HCT116 (cell line): ENCODE data around the gene RFX3. TPM values are rescaled to one million over a fixed set of nuclear protein-coding genes. Genes with fewer than 3 reads are reported as not detected.

ENCODE experiments used
- ATAC-seq: fragments of 200-7000 bp; cut with Tn5 transposase; 2 replicates; pipeline ENCODE4 v1.9.1; 2020; ENCODE audit warnings: mild to moderate bottlenecking, moderate library complexity
- BruUV-seq: library from RNA; stranded (reverse); fragments of 400-500 nt; replicated peaks from 2 replicates; lab custom pipeline; 2021; lab: Mats Ljungman, UMichigan
- CTCF ChIA-PET: fragments of 300-600 bp; sonication (Branson Sonifier 250); formaldehyde crosslinking; loops from one replicate; lab custom pipeline; 2021; ENCODE audit warnings: antibody characterized with exemption; lab: Charles Lee
- POLR2A ChIA-PET: fragments of 300-600, 350-600 bp; sonication (Branson Sonifier 250); formaldehyde crosslinking; loops from one replicate; lab custom pipeline; 2021; ENCODE audit warnings: antibody characterized with exemption; lab: Charles Lee
- RAD21 ChIA-PET, 2 experiments: fragments of 300-600 bp; sonication (Branson Sonifier 250); formaldehyde crosslinking; loops; one replicate each; lab custom pipeline; 2023; ENCODE audit warnings: low total read pairs in 2 of 2; ENCODE audit not compliant: uncharacterized antibody in 2 of 2, unreplicated experiment in 2 of 2, low non-redundant PET in 1 of 2; lab: Charles Lee
- DNase-seq: peaks from one replicate; pipeline ENCODE4 v3.0.0-alpha.2; 2010; ENCODE audit warnings: low read depth, low spot score
- H2AFZ ChIP-seq: fragments of 200-600 bp; shearing (Covaris generic), sonication (generic); 2 replicates; pipeline ENCODE4 v1.6.1; 2017; ENCODE audit warnings: low read depth, mixed run types, mixed read lengths, antibody characterized with exemption, low read length; ENCODE audit not compliant: poor library complexity, severe bottlenecking
- H3K27ac ChIP-seq: 2 replicates; pipeline ENCODE4 v1.5.1; 2012; ENCODE audit warnings: low read depth, low read length
- H3K27me3 ChIP-seq: fragments of 200-600 bp; sonication (generic); 2 replicates; pipeline ENCODE4 v1.6.1; 2016; ENCODE audit warnings: mixed run types, low read length, mixed read lengths; ENCODE audit not compliant: insufficient read depth
- H3K36me3 ChIP-seq, 2 experiments: fragments of 200-500 bp in 1 of 2; fragments of 200-600 bp in 1 of 2; sonication (Bioruptor generic) in 1 of 2; sonication (generic) in 1 of 2; 2 replicates each; pipeline versions ENCODE4 v1.5.1 to v1.6.1; 2014 to 2016; ENCODE audit warnings: low read length in 2 of 2, inconsistent platforms in 1 of 2, mixed read lengths in 1 of 2, mixed run types in 1 of 2; ENCODE audit not compliant: insufficient read depth in 2 of 2, control insufficient read depth in 1 of 2
- H3K4me1 ChIP-seq, 2 experiments: fragments of 200-600 bp in 1 of 2; sonication (generic) in 1 of 2; 2 replicates each; pipeline versions ENCODE4 v1.5.1 to v1.6.1; 2012 to 2017; ENCODE audit warnings: low read length in 2 of 2, inconsistent platforms in 1 of 2, mild to moderate bottlenecking in 1 of 2, mixed read lengths in 1 of 2, mixed run types in 1 of 2, moderate library complexity in 1 of 2; ENCODE audit not compliant: insufficient read depth in 2 of 2, control insufficient read depth in 1 of 2
- H3K4me2 ChIP-seq: fragments of 200-600 bp; sonication (generic); 2 replicates; pipeline ENCODE4 v1.6.1; 2017; ENCODE audit warnings: mixed run types, low read length, mixed read lengths
- H3K4me3 ChIP-seq, 2 experiments: fragments of 200-600 bp in 1 of 2; sonication (generic) in 1 of 2; replicated peaks in 1 of 2; 2 replicates each; pipeline ENCODE4 v1.5.1; 2011 to 2016; ENCODE audit warnings: low read length in 2 of 2, control low read depth in 1 of 2, low read depth in 1 of 2, mild to moderate bottlenecking in 1 of 2, mixed read lengths in 1 of 2, mixed run types in 1 of 2
- H3K79me2 ChIP-seq: fragments of 200-600 bp; sonication (generic); 2 replicates; pipeline ENCODE4 v1.6.1; 2017; ENCODE audit warnings: mild to moderate bottlenecking, mixed run types, low read length, moderate library complexity, mixed read lengths; ENCODE audit not compliant: insufficient read depth
- H3K9ac ChIP-seq: fragments of 200-600 bp; sonication (generic); 2 replicates; pipeline ENCODE4 v1.6.1; 2016; ENCODE audit warnings: low read length, mixed read lengths
- H3K9me2 ChIP-seq: fragments of 200-600 bp; sonication (generic), shearing (Covaris generic); 2 replicates; pipeline ENCODE4 v1.6.1; 2017; ENCODE audit warnings: mixed run types, mild to moderate bottlenecking, moderate library complexity; ENCODE audit not compliant: insufficient read depth
- H3K9me3 ChIP-seq, 2 experiments: fragments of 200-500 bp in 1 of 2; fragments of 200-600 bp in 1 of 2; sonication (Bioruptor generic) in 1 of 2; sonication (generic) in 1 of 2; 2 replicates each; pipeline ENCODE4 v1.6.1; 2014 to 2017; ENCODE audit warnings: low read length in 2 of 2, mixed read lengths in 2 of 2, inconsistent platforms in 1 of 2, low read depth in 1 of 2, mild to moderate bottlenecking in 1 of 2, mixed run types in 1 of 2, moderate library complexity in 1 of 2; ENCODE audit not compliant: control insufficient read depth in 1 of 2, insufficient read depth in 1 of 2
- H4K20me1 ChIP-seq: fragments of 200-600 bp; sonication (generic), shearing (Covaris generic); 2 replicates; pipeline ENCODE4 v1.6.1; 2017; ENCODE audit warnings: mixed run types, mild to moderate bottlenecking, moderate library complexity; ENCODE audit not compliant: insufficient read depth
- EZH2phosphoT487 ChIP-seq: fragments of 200-600 bp; IDR thresholded peaks from 2 replicates; pipeline ENCODE4 v1.6.1; 2018; ENCODE audit warnings: antibody characterized with exemption, borderline replicate concordance
- MAX ChIP-seq: IDR thresholded peaks from 2 replicates; pipeline ENCODE4 v1.6.1; 2012
- SIN3A ChIP-seq: IDR thresholded peaks from 2 replicates; pipeline ENCODE4 v1.6.1; 2012; ENCODE audit warnings: low read depth
- SRF ChIP-seq: IDR thresholded peaks from 2 replicates; pipeline ENCODE4 v1.6.1; 2012; ENCODE audit warnings: low read depth
- YY1 ChIP-seq: IDR thresholded peaks from 2 replicates; pipeline ENCODE4 v1.6.1; 2011; ENCODE audit warnings: low read length, low read depth, moderate library complexity, mild to moderate bottlenecking; ENCODE audit not compliant: insufficient replicate concordance; ENCODE audit errors: extremely low read depth
- ZNF274 ChIP-seq: fragments of 200-500 bp; sonication (Bioruptor generic); IDR thresholded peaks from 2 replicates; pipeline ENCODE4 v1.6.1; 2014; ENCODE audit warnings: mild to moderate bottlenecking, low read depth, low read length, inconsistent platforms
- intact Hi-C: fragments of 100-400 bp; cut with micrococcal nuclease; formaldehyde crosslinking; loops from 2 replicates; pipeline ENCODE4 v1.10.0; 2022
- total RNA-seq: library from RNA; stranded (reverse); gene quantifications from one replicate; pipeline ENCODE4 v1.2.1, GENCODE V29; 2021; ENCODE audit not compliant: unreplicated experiment

The RFX3 gene
- total RNA-seq, 1 experiment from 2014 or later = 11.8 TPM

- ChIA-PET RAD21 (no interaction called here), CTCF (no interaction called here)
- Histone ChIP-seq H3K9me2 (no peaks in the 10 kb centered on the region), H4K20me1 (no peaks in the 10 kb centered on the region), H3K79me2 (no peaks in the 10 kb centered on the region), H3K4me1 (no peaks in the 10 kb centered on the region), H3K27ac (no peak overlapping the region), H3K27me3 (no peaks in the 10 kb centered on the region)
- intact Hi-C loops = no loop called here
- no peak for TF ChIP-seq SIN3A
- TF ChIP-seq SRF = no peak
- TF ChIP-seq, all 23 proteins: peak for 0
- H3K36me3 ChIP-seq = no peaks in the 10 kb centered on the region
- no peak overlapping the region for H3K4me2 ChIP-seq
- no TSS peak for BruUV-seq
- H3K4me3 ChIP-seq = no peak overlapping the region
- H2AFZ ChIP-seq = no peak overlapping the region
- ATAC-seq (no peak), DNase-seq (no peak)
- POLR2A ChIA-PET = no interaction called here
- no peaks in the 10 kb centered on the region for H3K9me3 ChIP-seq
- H3K9ac ChIP-seq = no peak overlapping the region
These were observed 43.7 kb upstream of the RFX3 start for GRCh38 chr9:3569529-3569928.

- no TSS peak for BruUV-seq
- POLR2A ChIA-PET = no interaction called here
These were observed 42.2 kb upstream of the RFX3 start for GRCh38 chr9:3567988-3568387.

More at GRCh38 chr9:3567988-3568387, 42.2 kb upstream of the RFX3 start:
- intact Hi-C loops = no loop called here
- no peaks in the 10 kb centered on the region for H3K4me1 ChIP-seq
- CTCF ChIA-PET = no interaction called here
- no peaks in the 10 kb centered on the region for H3K79me2 ChIP-seq
- no peak overlapping the region for H3K4me2 ChIP-seq
- RAD21 ChIA-PET = no interaction called here
- H3K4me3 ChIP-seq = no peak overlapping the region
- no peak overlapping the region for H3K9ac ChIP-seq
- no peaks in the 10 kb centered on the region for H3K9me2 ChIP-seq
- no peak for ATAC-seq
- H3K27ac ChIP-seq = no peak overlapping the region
- DNase-seq = no peak
- H3K9me3 ChIP-seq = no peaks in the 10 kb centered on the region
- TF ChIP-seq SIN3A = no peak
- no peak for TF ChIP-seq MAX
- TF ChIP-seq YY1 = no peak
- TF ChIP-seq EZH2phosphoT487 = no peak
- no peak for TF ChIP-seq ZNF274
- TF ChIP-seq, all 23 proteins: peak for 0
- Histone ChIP-seq H3K27me3 (no peaks in the 10 kb centered on the region), H4K20me1 (no peaks in the 10 kb centered on the region), H3K36me3 (no peaks in the 10 kb centered on the region), H2AFZ (no peak overlapping the region)
